Natural killer cell treated with Interleukin-12 subunit alpha and Interleukin-12 subunit beta and Interleukin-15 and Interleukin-18, amount 100 ng/mL, for 72 hours (primary cell): ENCODE results near the gene PAX5. TPM values are rescaled to one million over a fixed set of nuclear protein-coding genes. Genes with fewer than 3 reads are reported as not detected.

Experiments used
- ATAC-seq, 2 donors: fragments of 150-1000 bp; cut with Tn5 transposase in 1 of 2; sonication (Bioruptor Pico), chemical (Tn5 transposase) in 1 of 2; 2 replicates each; pipeline ENCODE4 v1.10.0; 2021
- DNase-seq: peaks from one replicate; pipeline ENCODE4 v3.0.0; 2022; ENCODE audit warnings: low spot score
- H3K27ac Mint-ChIP-seq, 2 donors: 1 replicate in 1 of 2; 2 replicates in 1 of 2; pipeline ENCODE4 v1.8.0; 2022; ENCODE audit warnings: mixed read lengths in 2 of 2, mild to moderate bottlenecking in 1 of 2, moderate library complexity in 1 of 2
- H3K27me3 Mint-ChIP-seq, 2 donors: 1 replicate in 1 of 2; 2 replicates in 1 of 2; pipeline ENCODE4 v1.8.0; 2022; ENCODE audit warnings: mixed read lengths in 2 of 2
- H3K36me3 Mint-ChIP-seq: one replicate; pipeline ENCODE4 v1.8.0; 2022; ENCODE audit warnings: mixed read lengths
- H3K4me1 Mint-ChIP-seq, 2 donors: 1 replicate in 1 of 2; 2 replicates in 1 of 2; pipeline ENCODE4 v1.8.0; 2022; ENCODE audit warnings: low read depth in 2 of 2, mixed read lengths in 2 of 2, mild to moderate bottlenecking in 1 of 2
- H3K4me3 Mint-ChIP-seq: one replicate; pipeline ENCODE4 v1.8.0; 2022; ENCODE audit warnings: mixed read lengths
- H3K9me3 Mint-ChIP-seq: 2 replicates; pipeline ENCODE4 v1.8.0; 2022; ENCODE audit warnings: mixed read lengths
- total RNA-seq, 2 donors: library from RNA; stranded (reverse); gene quantifications; one replicate each; pipeline ENCODE4 v1.2.3, GENCODE V29; 2022

The PAX5 gene
- total RNA-seq, 2 donors from 2014 or later = 0.29 to 2.1 TPM

GRCh38 chr9:36962691-36963090 is 71.4 kb downstream of the PAX5 start:
- Mint-ChIP-seq H3K4me1 (no peaks in the 10 kb centered on the region), H3K27me3 (peaks cover 5 to 11% of the 10 kb centered on the region in 2 donors), H3K9me3 (no peaks in the 10 kb centered on the region), H3K27ac (no peak overlapping the region), H3K36me3 (no peaks in the 10 kb centered on the region), H3K4me3 (no peak overlapping the region)
- ATAC-seq (peak in 1 of 2 donors; percentile 3), DNase-seq (no peak)

DNA sequence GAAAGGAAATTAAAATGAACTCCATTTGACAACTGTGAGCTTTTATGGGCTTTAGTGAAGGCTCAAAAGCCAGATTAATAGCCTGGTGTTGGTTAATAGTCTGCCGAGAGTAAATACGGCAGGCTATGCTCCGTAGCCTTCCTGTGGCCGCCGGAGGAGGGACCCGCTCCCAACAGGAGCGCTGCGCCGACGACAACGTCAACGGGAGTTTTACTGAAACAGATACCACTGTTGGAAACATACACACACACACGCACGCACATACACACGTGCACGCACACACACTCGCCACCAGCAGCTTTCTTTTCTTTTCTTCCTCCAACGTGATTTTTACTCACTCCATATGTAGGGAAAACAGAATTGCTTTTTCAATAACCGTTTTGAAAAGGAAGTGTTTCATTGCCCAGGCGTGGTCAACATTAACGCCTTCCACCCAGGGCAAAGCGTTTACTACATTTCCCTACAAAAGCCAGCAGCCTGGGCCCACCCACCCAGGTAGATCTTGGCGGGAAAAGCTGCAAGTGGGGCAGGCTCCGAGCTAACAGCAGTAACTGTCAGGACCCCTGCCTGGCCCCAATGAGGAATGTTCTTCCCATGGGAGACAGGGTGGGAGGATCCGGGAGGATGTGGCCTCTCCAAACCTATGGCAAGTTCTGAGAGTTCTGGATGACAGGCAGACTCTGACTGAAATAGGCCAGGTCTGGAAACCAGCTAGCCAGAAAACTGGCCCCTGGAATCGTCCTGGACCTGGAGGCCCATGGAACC is 72.3 kb downstream of the PAX5 start:
- Mint-ChIP-seq H3K4me1 (no peaks in the 10 kb centered on the region), H3K9me3 (no peaks in the 10 kb centered on the region), H3K4me3 (no peak overlapping the region), H3K36me3 (no peaks in the 10 kb centered on the region), H3K27me3 (peaks cover 12 to 16% of the 10 kb centered on the region in 2 donors), H3K27ac (no peak overlapping the region)
- ATAC-seq = no peak
- no peak for DNase-seq

DNA sequence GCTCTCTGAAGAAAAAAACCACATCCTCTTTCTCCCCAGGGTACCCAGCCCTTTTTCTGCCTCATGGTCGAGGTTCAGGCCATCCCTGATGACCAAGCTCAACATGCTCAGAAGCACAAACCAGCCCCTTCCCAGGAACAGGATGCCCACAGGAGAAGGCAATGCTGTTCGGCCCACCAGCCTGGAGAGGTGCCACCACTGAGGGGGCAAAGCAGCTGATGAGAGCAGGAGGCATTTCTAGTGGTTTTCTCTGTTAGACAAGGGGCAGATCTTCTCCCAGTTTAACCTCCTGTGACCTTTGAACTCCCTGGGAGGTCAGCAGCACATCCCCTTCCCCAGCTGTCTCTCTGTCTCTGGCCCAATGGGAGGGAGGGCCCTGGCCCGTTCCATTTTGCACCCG is 73.0 kb downstream of the PAX5 start:
- Mint-ChIP-seq H3K9me3 (no peaks in the 10 kb centered on the region), H3K36me3 (no peaks in the 10 kb centered on the region), H3K27me3 (peaks cover 17 to 23% of the 10 kb centered on the region in 2 donors)

DNA sequence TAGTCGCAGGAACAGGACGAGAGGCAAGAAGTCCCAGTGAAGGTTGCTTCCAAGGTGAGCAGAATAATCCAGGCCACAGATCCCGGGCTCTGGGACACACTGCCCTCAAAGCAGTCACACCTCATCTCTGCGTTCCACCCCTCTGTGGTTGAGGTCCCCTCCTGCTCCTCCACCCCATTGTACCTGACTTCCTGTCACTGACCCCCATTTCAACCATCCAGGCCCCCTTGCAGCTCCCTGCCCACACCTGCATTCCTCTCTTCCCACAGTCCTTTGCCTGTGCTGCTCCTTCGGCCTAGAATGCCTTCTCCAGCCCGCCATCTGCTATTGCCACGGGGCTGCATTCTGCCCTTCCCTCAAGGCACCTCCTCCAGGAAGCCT is 73.5 kb downstream of the PAX5 start:
- Mint-ChIP-seq H3K27ac (no peak overlapping the region), H3K36me3 (no peaks in the 10 kb centered on the region), H3K4me1 (no peaks in the 10 kb centered on the region), H3K27me3 (peaks cover 17 to 25% of the 10 kb centered on the region in 2 donors), H3K9me3 (no peaks in the 10 kb centered on the region), H3K4me3 (no peak overlapping the region)
- ATAC-seq (no peak), DNase-seq (no peak)

More for the DNA sequence above, 73.0 kb downstream of the PAX5 start:
- ATAC-seq (no peak), DNase-seq (no peak)
- H3K4me3 Mint-ChIP-seq = no peak overlapping the region
- no peak overlapping the region for H3K27ac Mint-ChIP-seq
- no peaks in the 10 kb centered on the region for H3K4me1 Mint-ChIP-seq

GRCh38 chr9:36959681-36960574 is 74.1 kb downstream of the PAX5 start:
- H3K4me1 Mint-ChIP-seq = no peaks in the 10 kb centered on the region
- peaks cover 19 to 29% of the 10 kb centered on the region in 2 donors for H3K27me3 Mint-ChIP-seq
- H3K27ac Mint-ChIP-seq = no peak overlapping the region
- H3K4me3 Mint-ChIP-seq = no peak overlapping the region
- no peaks in the 10 kb centered on the region for H3K9me3 Mint-ChIP-seq
- no peaks in the 10 kb centered on the region for H3K36me3 Mint-ChIP-seq
- no peak for DNase-seq
- no peak for ATAC-seq

GRCh38 chr9:36956908-36957307 is 77.2 kb downstream of the PAX5 start:
- H3K36me3 Mint-ChIP-seq = no peaks in the 10 kb centered on the region
- peaks cover 39 to 58% of the 10 kb centered on the region in 2 donors for H3K27me3 Mint-ChIP-seq
- H3K4me1 Mint-ChIP-seq = no peaks in the 10 kb centered on the region

GRCh38 chr9:36950389-36950788 is 83.7 kb downstream of the PAX5 start:
- Mint-ChIP-seq H3K27ac (no peak overlapping the region), H3K36me3 (no peaks in the 10 kb centered on the region), H3K4me3 (no peak overlapping the region), H3K9me3 (no peaks in the 10 kb centered on the region), H3K27me3 (peaks cover 46 to 51% of the 10 kb centered on the region in 2 donors), H3K4me1 (no peaks in the 10 kb centered on the region)
- ATAC-seq = no peak
- DNase-seq = no peak

More at GRCh38 chr9:36956908-36957307, 77.2 kb downstream of the PAX5 start:
- Mint-ChIP-seq H3K9me3 (no peaks in the 10 kb centered on the region), H3K27ac (no peak overlapping the region), H3K4me3 (no peak overlapping the region)
- no peak for ATAC-seq
- no peak for DNase-seq

GRCh38 chr9:36949466-36949865 is 84.6 kb downstream of the PAX5 start:
- no peaks in the 10 kb centered on the region for H3K4me1 Mint-ChIP-seq
- no peak overlapping the region for H3K4me3 Mint-ChIP-seq
- no peaks in the 10 kb centered on the region for H3K9me3 Mint-ChIP-seq
- no peak for DNase-seq
- H3K27ac Mint-ChIP-seq = no peak overlapping the region
- no peaks in the 10 kb centered on the region for H3K36me3 Mint-ChIP-seq
- peaks cover 39 to 42% of the 10 kb centered on the region in 2 donors for H3K27me3 Mint-ChIP-seq
- ATAC-seq = no peak

DNA sequence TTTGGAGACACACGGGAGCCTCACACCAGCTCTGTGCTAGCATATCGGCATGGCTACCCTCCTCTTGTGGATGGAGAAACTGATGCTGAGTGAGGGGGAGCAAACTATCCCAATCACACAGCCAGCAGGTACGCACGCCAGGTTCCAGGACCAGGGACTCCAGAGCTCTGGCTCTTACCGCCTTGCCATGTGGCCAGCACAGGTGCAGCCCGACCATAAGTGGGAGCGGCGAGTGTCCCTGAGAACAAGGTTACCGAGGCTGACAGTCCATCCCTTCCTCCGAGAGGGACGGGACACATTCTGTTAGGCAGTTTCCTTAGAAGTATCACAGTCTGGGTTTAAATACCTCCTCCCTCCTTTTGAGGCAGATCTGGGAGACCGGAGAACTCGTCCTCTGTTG is 86.0 kb downstream of the PAX5 start:
- Mint-ChIP-seq H3K4me1 (no peaks in the 10 kb centered on the region), H3K9me3 (no peaks in the 10 kb centered on the region)
- no peak for ATAC-seq

GRCh38 chr9:36946653-36947052 is 87.4 kb downstream of the PAX5 start:
- H3K4me1 Mint-ChIP-seq = no peaks in the 10 kb centered on the region
- H3K27ac Mint-ChIP-seq = no peak overlapping the region
- ATAC-seq (no peak), DNase-seq (no peak)
- H3K4me3 Mint-ChIP-seq = no peak overlapping the region
- H3K36me3 Mint-ChIP-seq = no peaks in the 10 kb centered on the region
- peaks cover 15 to 19% of the 10 kb centered on the region in 2 donors for H3K27me3 Mint-ChIP-seq
- no peaks in the 10 kb centered on the region for H3K9me3 Mint-ChIP-seq

More for the DNA sequence above, 86.0 kb downstream of the PAX5 start:
- H3K27ac Mint-ChIP-seq = no peak overlapping the region
- DNase-seq = no peak
- no peaks in the 10 kb centered on the region for H3K36me3 Mint-ChIP-seq
- H3K4me3 Mint-ChIP-seq = no peak overlapping the region
- peaks cover 28 to 29% of the 10 kb centered on the region in 2 donors for H3K27me3 Mint-ChIP-seq

- no peak overlapping the region for H3K27ac Mint-ChIP-seq
- peaks cover 11 to 22% of the 10 kb centered on the region in 2 donors for H3K27me3 Mint-ChIP-seq
- no peaks in the 10 kb centered on the region for H3K36me3 Mint-ChIP-seq
Measured at GRCh38 chr9:36945999-36946398, 88.1 kb downstream of the PAX5 start.

GRCh38 chr9:36942891-36943290 is 91.2 kb downstream of the PAX5 start:
- ATAC-seq (no peak), DNase-seq (no peak)
- Mint-ChIP-seq H3K27me3 (peaks cover 10 to 14% of the 10 kb centered on the region in 2 donors), H3K4me1 (no peaks in the 10 kb centered on the region), H3K36me3 (no peaks in the 10 kb centered on the region), H3K27ac (no peak overlapping the region), H3K4me3 (no peak overlapping the region), H3K9me3 (no peaks in the 10 kb centered on the region)

More at GRCh38 chr9:36945999-36946398, 88.1 kb downstream of the PAX5 start:
- DNase-seq (no peak), ATAC-seq (no peak)
- H3K4me1 Mint-ChIP-seq = no peaks in the 10 kb centered on the region
- no peak overlapping the region for H3K4me3 Mint-ChIP-seq
- H3K9me3 Mint-ChIP-seq = no peaks in the 10 kb centered on the region

- Mint-ChIP-seq H3K9me3 (no peaks in the 10 kb centered on the region), H3K4me3 (no peak overlapping the region), H3K27ac (no peak overlapping the region), H3K27me3 (peaks cover 10 to 16% of the 10 kb centered on the region in 2 donors), H3K4me1 (no peaks in the 10 kb centered on the region), H3K36me3 (no peaks in the 10 kb centered on the region)
- no peak for DNase-seq
- ATAC-seq = no peak
Measured at GRCh38 chr9:36941441-36941840, 92.6 kb downstream of the PAX5 start.

DNA sequence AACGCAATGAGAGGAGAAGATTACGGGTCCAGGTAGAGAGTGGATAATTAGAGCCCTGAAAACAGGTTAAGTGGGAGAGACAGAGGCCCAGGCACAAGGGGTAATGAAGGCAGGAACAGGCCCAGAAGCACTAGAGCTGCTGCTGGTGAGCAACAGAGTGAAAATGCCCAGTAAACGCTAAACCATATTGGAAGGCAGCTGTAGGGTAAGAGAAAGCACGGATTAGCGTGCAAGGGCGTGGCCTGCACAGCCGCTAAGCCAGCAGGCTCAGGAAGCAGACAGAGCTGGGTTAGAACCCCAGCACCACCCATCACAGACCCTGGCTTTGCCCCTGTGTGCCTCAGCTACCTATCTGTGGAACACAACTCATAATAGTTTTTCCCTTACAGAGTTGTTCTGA is 93.2 kb downstream of the PAX5 start:
- Mint-ChIP-seq H3K27me3 (peaks cover 10 to 16% of the 10 kb centered on the region in 2 donors), H3K4me3 (no peak overlapping the region), H3K36me3 (no peaks in the 10 kb centered on the region), H3K27ac (no peak overlapping the region), H3K9me3 (no peaks in the 10 kb centered on the region), H3K4me1 (no peaks in the 10 kb centered on the region)
- ATAC-seq (no peak), DNase-seq (no peak)
